ENCODE measurements around the gene ADAMTS13.

ADAMTS13 gene

GRCh38 chr9:133488686-133489252 is 66.6 kb downstream of the ADAMTS13 start:
- no peak overlapping the region for H3K9ac ChIP-seq (ENCODE audit: low read length)
- H3K27ac ChIP-seq (ENCODE audit: low read depth, low read length, poor library complexity, severe bottlenecking): no peak overlapping the region
- TF ChIP-seq, protein P1, sequence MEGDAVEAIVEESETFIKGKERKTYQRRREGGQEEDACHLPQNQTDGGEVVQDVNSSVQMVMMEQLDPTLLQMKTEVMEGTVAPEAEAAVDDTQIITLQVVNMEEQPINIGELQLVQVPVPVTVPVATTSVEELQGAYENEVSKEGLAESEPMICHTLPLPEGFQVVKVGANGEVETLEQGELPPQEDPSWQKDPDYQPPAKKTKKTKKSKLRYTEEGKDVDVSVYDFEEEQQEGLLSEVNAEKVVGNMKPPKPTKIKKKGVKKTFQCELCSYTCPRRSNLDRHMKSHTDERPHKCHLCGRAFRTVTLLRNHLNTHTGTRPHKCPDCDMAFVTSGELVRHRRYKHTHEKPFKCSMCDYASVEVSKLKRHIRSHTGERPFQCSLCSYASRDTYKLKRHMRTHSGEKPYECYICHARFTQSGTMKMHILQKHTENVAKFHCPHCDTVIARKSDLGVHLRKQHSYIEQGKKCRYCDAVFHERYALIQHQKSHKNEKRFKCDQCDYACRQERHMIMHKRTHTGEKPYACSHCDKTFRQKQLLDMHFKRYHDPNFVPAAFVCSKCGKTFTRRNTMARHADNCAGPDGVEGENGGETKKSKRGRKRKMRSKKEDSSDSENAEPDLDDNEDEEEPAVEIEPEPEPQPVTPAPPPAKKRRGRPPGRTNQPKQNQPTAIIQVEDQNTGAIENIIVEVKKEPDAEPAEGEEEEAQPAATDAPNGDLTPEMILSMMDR (IDR thresholded peaks at IDR 0.05; ENCODE audit: low read length): no peak
- no peak for TF ChIP-seq EZH2 (IDR thresholded peaks at IDR 0.05; ENCODE audit: borderline replicate concordance, low read length)
- no peaks in the 10 kb centered on the region for H3K9me2 ChIP-seq (ENCODE audit: low read depth, low read length)
- H3K4me1 ChIP-seq (ENCODE audit: insufficient read depth, low read length, severe bottlenecking): peaks cover 8% of the 10 kb centered on the region
- H3K27me3 ChIP-seq (ENCODE audit: insufficient read depth, low read length): 0 out of 2 replicates have a peak, but pooled peaks cover 7% of the 10 kb centered on the region
- no peak overlapping the region for H2AFZ ChIP-seq (ENCODE audit: low read length)
- no peak overlapping the region for H3K4me3 ChIP-seq (ENCODE audit: low read depth, low read length, poor library complexity, severe bottlenecking)
- no peaks in the 10 kb centered on the region for H3K79me2 ChIP-seq (ENCODE audit: insufficient read depth, low read length)
- H3K36me3 ChIP-seq (ENCODE audit: insufficient read depth, low read length): no peaks in the 10 kb centered on the region
- no peaks in the 10 kb centered on the region for H3K9me3 ChIP-seq (ENCODE audit: low read length)
- H4K20me1 ChIP-seq (ENCODE audit: insufficient read depth, low read length): no peaks in the 10 kb centered on the region
- H3F3A ChIP-seq (ENCODE audit: insufficient read depth, low read length): no peaks in the 10 kb centered on the region
- H3K4me2 ChIP-seq (ENCODE audit: low read length): no peak overlapping the region

GRCh38 chr9:133489253-133490190 is 67.4 kb downstream of the ADAMTS13 start:
- Histone ChIP-seq H3K27ac (ENCODE audit: low read depth, low read length, poor library complexity, severe bottlenecking) (no peak overlapping the region), H3K4me3 (ENCODE audit: low read depth, low read length, poor library complexity, severe bottlenecking) (no peak overlapping the region), H3K9me2 (ENCODE audit: low read depth, low read length) (no peaks in the 10 kb centered on the region), H2AFZ (ENCODE audit: low read length) (no peak overlapping the region), H3K4me2 (ENCODE audit: low read length) (no peak overlapping the region), H3K36me3 (ENCODE audit: insufficient read depth, low read length) (no peaks in the 10 kb centered on the region), H4K20me1 (ENCODE audit: insufficient read depth, low read length) (no peaks in the 10 kb centered on the region), H3F3A (ENCODE audit: insufficient read depth, low read length) (no peaks in the 10 kb centered on the region), H3K27me3 (ENCODE audit: insufficient read depth, low read length) (0 out of 2 replicates have a peak, but pooled peaks cover 7% of the 10 kb centered on the region), H3K9me3 (ENCODE audit: low read length) (no peaks in the 10 kb centered on the region), H3K4me1 (ENCODE audit: insufficient read depth, low read length, severe bottlenecking) (peaks cover 8% of the 10 kb centered on the region), H3K79me2 (ENCODE audit: insufficient read depth, low read length) (no peaks in the 10 kb centered on the region), H3K9ac (ENCODE audit: low read length) (no peak overlapping the region)
- TF ChIP-seq, protein P1 (IDR thresholded peaks at IDR 0.05; ENCODE audit: low read length): no peak
- no peak for TF ChIP-seq EZH2 (IDR thresholded peaks at IDR 0.05; ENCODE audit: borderline replicate concordance, low read length)

GRCh38 chr9:133490201-133490681 is 68.1 kb downstream of the ADAMTS13 start:
- TF ChIP-seq EZH2 (IDR thresholded peaks at IDR 0.05; ENCODE audit: borderline replicate concordance, low read length): no peak
- TF ChIP-seq, protein P1 (IDR thresholded peaks at IDR 0.05; ENCODE audit: low read length): no peak
- H3K4me1 ChIP-seq (ENCODE audit: insufficient read depth, low read length, severe bottlenecking): peaks cover 8% of the 10 kb centered on the region
- no peaks in the 10 kb centered on the region for H3K9me2 ChIP-seq (ENCODE audit: low read depth, low read length)
- no peak overlapping the region for H3K27ac ChIP-seq (ENCODE audit: low read depth, low read length, poor library complexity, severe bottlenecking)
- H3K4me2 ChIP-seq (ENCODE audit: low read length): no peak overlapping the region
- no peak overlapping the region for H3K9ac ChIP-seq (ENCODE audit: low read length)
- no peaks in the 10 kb centered on the region for H3K79me2 ChIP-seq (ENCODE audit: insufficient read depth, low read length)
- no peaks in the 10 kb centered on the region for H3K36me3 ChIP-seq (ENCODE audit: insufficient read depth, low read length)
- no peak overlapping the region for H3K4me3 ChIP-seq (ENCODE audit: low read depth, low read length, poor library complexity, severe bottlenecking)
- no peaks in the 10 kb centered on the region for H3K9me3 ChIP-seq (ENCODE audit: low read length)
- H2AFZ ChIP-seq (ENCODE audit: low read length): no peak overlapping the region
- H3K27me3 ChIP-seq (ENCODE audit: insufficient read depth, low read length): 0 out of 2 replicates have a peak, but pooled peaks cover 7% of the 10 kb centered on the region
- H3F3A ChIP-seq (ENCODE audit: insufficient read depth, low read length): no peaks in the 10 kb centered on the region
- H4K20me1 ChIP-seq (ENCODE audit: insufficient read depth, low read length): no peaks in the 10 kb centered on the region
